ENCODE measurements around the gene PEX13. TPM values are rescaled to one million over a fixed set of nuclear protein-coding genes. Genes with fewer than 3 reads are reported as not detected.

The PEX13 gene
- total RNA-seq, 1 donor from 2014 or later = 28.8 TPM

DNA sequence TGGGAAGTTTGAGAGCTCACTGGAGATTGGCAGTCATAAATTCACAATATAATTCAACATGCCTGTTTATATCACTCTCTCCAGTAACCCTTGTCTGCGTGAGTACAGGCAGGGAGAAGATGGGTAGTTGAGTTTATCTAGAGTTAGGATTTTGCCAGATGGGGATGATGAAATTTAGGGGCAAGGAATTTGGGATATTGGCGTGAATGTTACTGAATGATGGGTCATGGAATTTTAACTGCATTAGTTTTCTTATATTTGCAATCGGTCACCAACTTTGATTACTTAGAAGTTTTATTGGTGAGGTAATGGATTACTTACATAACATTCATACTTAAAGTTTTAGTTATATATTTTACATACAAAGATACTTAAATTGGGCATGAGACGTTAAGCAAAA lies 83.3 kb downstream of the PEX13 start:
- Histone ChIP-seq H2AFZ (ENCODE audit: low read depth, low read length) (no peak overlapping the region), H3K27me3 (ENCODE audit: insufficient read depth, low read length) (no peaks in the 10 kb centered on the region), H3K9ac (ENCODE audit: low read length) (no peak overlapping the region), H3K79me2 (ENCODE audit: insufficient read depth, low read length) (no peaks in the 10 kb centered on the region), H3K4me3 (ENCODE audit: insufficient read depth, low read depth, low read length) (no peak overlapping the region), H3K4me2 (ENCODE audit: low read length) (no peak overlapping the region), H3K36me3 (ENCODE audit: insufficient read depth, low read length) (peaks cover 5% of the 10 kb centered on the region), H4K20me1 (ENCODE audit: insufficient read depth, low read length) (no peaks in the 10 kb centered on the region), H3K9me3 (ENCODE audit: insufficient read depth, low read depth, low read length) (no peaks in the 10 kb centered on the region), H3K27ac (ENCODE audit: low read depth, low read length) (no peak overlapping the region), H3K4me1 (ENCODE audit: insufficient read depth, low read length) (no peaks in the 10 kb centered on the region)
- Mint-ChIP-seq H3K36me3 (ENCODE audit: low read depth, unreplicated experiment) (peaks cover 15% of the 10 kb centered on the region), H3K9me3 (ENCODE audit: unreplicated experiment) (no peaks in the 10 kb centered on the region), H3K4me1 (ENCODE audit: low read depth, unreplicated experiment) (no peaks in the 10 kb centered on the region), H3K27me3 (ENCODE audit: low read depth, unreplicated experiment) (no peaks in the 10 kb centered on the region), H3K27ac (ENCODE audit: unreplicated experiment) (no peak overlapping the region), H3K4me3 (ENCODE audit: unreplicated experiment) (no peak overlapping the region)
- no peak for TF ChIP-seq EZH2 (IDR thresholded peaks at IDR 0.05; ENCODE audit: insufficient read depth, low read length)
- TF ChIP-seq, protein P1, sequence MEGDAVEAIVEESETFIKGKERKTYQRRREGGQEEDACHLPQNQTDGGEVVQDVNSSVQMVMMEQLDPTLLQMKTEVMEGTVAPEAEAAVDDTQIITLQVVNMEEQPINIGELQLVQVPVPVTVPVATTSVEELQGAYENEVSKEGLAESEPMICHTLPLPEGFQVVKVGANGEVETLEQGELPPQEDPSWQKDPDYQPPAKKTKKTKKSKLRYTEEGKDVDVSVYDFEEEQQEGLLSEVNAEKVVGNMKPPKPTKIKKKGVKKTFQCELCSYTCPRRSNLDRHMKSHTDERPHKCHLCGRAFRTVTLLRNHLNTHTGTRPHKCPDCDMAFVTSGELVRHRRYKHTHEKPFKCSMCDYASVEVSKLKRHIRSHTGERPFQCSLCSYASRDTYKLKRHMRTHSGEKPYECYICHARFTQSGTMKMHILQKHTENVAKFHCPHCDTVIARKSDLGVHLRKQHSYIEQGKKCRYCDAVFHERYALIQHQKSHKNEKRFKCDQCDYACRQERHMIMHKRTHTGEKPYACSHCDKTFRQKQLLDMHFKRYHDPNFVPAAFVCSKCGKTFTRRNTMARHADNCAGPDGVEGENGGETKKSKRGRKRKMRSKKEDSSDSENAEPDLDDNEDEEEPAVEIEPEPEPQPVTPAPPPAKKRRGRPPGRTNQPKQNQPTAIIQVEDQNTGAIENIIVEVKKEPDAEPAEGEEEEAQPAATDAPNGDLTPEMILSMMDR (IDR thresholded peaks at IDR 0.05; ENCODE audit: insufficient read depth, low read depth, low read length) = no peak
- FAIRE-seq (no peak), DNase-seq (ENCODE audit: low read depth) (no peak)

Other genes with a start within 250 kb of the PEX13 start
- 6.1 and 6.5 TPM in 2 replicates for gene REL, start 136.1 kb upstream of the PEX13 start, total RNA-seq
- gene PUS10, start 535 bp downstream of the PEX13 start, total RNA-seq = 7.7 and 9.4 TPM in 2 replicates
- 13.7 and 14.0 TPM in 2 replicates for gene SANBR, start 48.2 kb downstream of the PEX13 start, total RNA-seq
- 9.0 and 11.5 TPM in 2 replicates for gene C2orf74, start 144.5 kb downstream of the PEX13 start, total RNA-seq